GM18499 (cell line): ENCODE data around the gene VWF.

Experiments
- ATAC-seq: cut with Tn5 transposase; IDR thresholded peaks from one replicate; pipeline ENCODE4 v1.9.1; 2021; ENCODE audit warnings: moderate number of reproducible peaks; ENCODE audit not compliant: insufficient read depth, unreplicated experiment

VWF gene

DNA sequence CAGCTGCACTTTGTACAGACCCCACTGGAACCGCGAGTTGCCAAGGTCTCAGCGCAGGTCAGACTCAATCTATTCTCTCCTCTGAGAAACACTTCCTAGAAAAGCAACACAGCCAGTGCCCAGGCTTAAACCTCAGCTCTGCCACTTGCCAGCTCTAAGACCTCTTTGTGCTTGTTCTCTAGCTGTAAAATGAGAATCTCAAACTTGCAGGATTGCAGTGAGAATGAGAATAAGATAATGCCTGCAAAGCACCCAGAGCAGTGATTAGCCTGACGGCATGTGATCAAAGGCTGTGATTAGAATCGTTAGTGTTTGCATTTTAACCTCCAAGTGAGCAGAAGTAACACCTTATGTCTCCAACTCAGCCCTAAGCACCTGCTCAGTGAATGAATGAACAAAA, 200.7 kb downstream of the VWF start:
- ATAC-seq, result no peak

DNA sequence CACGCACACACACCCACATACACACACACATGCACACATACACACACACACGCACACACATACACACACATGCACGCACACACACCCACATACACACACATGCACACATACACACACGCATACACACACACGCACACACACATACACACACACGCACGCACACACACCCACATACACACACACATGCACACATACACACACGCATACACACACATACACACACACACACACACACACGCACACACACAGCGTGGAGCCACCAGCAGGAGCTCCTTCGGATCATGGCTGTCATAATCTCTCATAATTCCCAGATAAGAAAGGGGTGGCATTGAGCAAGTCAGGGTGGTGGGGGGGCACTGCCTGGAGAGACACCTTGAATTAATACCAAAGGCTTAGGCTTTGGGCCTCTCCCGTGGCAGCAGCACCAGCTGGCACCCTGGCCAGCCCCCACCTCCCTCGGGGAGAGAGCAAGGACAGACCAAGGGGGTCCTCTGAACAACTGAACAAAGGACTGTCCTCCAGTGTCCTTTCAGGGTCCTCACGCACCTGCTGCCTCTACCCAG, 201.3 kb downstream of the VWF start:
- ATAC-seq, result no peak

DNA sequence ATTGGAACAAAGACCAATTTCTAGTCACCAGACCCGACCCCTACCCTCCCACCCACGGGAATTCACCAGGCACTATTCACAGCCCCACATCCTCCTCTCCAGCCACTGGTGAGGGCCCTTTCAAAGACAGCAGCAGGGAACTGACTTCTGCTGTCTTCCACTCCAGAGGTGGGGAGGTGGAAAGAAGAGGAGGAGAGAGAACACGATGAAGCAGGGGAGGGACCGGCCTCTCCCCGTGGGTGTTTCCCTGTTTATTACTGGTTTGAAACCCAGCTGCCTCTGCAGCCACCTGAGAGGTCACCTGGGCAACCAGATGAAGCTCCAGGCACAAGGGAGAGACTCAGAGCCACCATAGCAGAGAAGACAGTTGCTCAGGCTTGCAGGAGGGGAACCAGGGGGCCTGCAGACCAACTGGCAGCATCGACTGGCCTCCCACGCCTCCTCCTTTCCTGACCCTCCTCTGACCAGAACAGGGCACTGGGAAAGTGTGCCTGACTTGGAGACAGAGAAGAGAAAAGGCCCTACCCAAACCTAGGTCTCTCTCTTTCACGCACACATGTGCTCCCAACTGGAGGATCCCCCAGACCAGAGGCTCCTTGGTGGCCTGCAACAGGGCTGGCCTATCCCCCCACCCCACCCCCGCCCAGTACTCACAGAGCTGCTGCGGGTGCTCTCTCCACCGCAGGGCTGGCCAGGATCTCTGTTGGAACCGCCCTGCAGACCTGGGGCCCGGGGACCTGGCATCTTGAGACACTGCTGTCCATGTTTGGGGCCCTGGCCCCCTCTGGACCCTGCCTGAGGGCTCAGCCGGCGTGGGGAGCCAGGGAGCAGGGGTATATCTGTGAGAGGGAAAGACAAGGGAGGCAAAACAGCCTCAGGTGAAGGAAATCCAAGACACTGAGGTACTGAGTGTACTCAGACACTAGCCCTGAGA, 202.2 kb downstream of the VWF start:
- no peak for ATAC-seq

DNA sequence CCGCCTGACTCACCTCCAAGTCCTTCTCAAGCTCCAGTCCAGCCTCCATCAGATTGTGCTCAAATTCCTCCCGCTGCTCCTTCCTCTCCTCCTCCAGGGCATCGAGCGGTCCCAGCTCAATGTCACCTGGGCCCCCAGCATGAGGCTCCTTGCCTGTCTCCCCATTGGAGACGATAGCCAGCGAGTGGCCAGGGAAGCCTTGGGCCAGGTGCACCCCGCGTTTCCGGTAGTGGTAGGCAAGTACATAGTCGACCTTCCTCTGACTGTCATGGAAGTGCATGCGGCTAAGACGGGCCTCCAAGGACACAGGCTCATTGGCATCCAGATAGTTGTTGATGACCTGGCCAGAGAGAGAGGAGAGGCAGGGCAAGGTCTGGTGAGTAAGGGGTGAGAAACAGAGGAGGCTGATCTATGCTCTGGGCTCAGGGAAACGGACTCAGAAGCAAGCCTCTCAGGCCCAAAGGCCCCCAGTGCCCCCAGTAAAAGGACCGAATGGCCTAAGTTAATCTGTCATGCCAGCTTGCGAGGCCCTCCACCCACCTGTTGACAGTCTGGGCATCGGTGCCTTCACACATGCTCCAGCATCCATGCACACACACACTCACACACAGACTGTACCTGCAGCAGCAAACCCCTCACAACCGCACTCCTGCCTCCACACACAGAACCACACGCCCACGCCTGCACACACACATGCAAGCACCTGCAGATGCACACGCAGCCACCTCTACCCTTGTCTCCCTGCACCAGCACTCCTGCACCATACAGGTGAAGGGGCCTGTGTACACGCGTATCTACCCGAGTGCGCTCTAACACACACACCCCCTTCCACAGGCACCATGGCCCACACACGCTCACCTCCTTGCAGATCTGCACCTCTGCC, 203.2 kb downstream of the VWF start:
- no peak for ATAC-seq

DNA sequence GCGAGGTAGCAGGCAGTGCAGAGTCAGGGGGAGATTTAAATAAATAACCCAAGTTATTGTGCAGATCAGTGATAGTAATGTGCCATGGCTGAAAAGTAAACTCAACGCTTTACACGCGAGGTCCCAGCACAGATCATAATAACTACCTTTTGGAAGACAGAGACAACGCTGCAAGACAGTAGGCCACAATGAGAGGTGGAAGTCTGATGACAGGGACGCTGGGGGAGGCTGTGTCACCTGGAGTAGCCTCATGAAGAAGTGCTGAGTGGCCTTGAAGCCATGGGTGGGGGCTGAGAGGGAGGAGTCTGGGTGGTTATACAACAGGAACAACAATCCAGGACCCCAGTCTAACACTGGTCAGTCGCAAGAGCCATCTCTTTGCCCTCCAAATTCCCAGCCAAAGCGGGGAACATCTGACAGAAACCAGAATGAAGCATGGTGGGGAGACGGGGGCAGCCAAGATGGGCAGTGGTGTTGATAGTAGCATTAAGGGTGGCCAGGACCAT, 207.6 kb downstream of the VWF start:
- ATAC-seq, result no peak

DNA sequence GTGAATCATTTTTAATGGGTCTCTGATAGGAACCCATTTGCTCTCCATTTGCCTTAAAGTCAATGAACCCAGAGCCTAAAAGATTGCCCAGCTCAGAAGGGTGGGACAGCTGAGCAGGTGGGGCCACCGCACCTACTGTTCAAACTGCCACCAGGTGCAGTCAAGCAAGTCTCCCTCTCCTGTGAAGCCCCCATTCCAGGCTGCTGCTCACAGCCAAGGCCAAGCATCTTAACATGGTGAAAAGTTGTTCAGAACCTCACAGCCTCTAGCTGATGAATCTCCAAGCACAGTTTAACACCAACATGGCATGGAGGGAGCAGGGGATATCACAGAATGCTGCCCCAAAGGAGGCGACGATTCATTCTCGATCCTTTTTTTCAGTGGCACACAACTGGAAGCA, 209.0 kb downstream of the VWF start:
- no peak for ATAC-seq

DNA sequence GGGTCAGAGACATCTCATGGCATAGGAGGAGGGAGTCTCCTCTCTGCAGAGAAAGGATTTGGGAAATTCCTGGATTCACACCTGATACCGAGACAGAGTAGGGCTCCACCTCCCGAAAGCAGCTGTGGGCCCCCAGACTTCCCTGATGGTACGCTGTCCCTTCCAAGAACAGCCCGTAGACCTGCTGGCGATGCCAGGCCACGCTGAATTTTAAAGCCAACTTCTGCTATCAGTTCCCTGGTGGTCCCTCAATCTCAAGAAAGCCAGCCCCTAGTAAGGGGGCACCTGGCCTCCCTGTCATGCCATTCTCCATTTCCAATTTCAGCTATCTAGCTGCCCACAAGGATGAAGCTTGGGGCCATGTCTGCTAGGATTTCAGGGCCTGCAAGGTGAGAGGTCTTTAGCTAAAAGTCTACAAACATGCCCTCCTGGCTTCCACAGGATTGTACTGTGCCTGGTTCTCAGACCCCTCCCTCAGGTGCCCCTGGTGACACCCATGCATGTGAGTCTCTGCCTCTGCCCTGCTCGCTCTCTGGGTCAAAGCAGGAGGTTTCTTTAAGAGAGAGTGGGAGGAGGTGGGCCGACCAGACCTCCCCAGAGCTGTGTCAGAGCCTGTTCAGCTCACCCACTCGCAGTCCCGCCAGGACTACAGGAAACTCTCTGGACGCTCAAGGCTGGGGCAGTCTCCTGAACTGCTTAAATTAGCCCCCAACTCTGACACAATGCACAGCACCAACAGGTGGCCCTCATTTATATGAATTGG, 209.9 kb downstream of the VWF start:
- ATAC-seq, result no peak

DNA sequence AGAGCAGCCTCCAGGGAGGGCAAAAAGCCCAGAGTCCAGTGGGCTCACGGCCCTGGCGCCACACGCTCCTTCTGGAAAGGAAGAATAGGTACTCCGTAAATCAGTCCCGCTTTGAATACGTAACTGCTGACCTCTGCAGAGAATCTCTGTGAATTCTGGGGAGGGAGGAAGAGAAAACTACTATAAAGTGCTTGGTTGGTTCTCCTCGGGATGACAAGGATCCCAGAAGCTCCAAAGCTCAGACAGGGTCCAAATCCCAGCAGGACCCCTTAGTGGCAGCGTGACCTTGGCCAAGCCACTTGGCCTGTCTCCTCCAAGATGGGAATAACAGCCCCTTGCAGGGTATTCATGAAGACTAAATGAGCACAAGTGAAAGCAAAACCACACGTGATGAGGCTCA, 211.1 kb downstream of the VWF start:
- no peak for ATAC-seq

DNA sequence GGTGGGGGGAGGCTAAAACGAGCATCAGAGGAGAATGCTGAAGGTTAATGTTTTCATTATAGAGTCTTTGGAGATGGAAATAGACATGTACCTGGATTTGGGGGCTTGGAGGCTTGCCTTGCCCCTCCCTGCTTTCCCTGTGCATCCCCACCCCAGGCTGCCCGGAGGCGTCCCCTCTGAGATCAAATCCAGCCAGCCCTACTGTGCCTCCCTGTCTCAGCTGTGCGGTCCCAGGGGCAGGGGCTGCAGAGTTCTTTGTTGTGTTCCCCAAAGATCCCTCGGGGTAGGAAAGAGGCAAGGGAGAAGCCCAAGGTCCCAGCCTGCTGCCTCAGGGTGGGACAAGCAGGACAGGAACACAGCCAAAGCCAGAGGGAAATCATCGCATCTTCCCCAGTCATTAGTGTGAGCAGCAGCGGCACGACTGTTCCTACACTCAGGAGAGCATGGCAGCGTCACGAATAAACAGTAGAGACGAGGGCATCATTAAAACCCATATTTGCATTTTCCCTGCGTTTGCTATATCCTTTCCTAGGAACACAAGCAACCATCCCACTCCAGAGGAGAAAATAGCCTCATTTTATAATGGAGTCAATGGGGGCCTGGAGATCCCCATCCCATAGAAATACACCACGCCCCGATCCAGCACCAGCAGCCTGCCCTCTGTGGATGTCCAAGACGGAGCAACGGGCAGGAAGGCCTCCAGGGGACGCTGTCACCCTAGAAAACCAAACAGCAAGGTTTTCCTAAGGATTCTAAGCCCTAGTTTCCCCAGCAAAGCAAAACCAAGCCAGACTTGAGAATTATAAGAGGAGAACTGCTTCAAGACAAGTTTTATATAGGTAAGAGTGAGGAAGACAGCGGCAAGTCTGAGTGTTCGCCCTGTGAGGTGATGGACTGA, 211.8 kb downstream of the VWF start:
- no peak for ATAC-seq

DNA sequence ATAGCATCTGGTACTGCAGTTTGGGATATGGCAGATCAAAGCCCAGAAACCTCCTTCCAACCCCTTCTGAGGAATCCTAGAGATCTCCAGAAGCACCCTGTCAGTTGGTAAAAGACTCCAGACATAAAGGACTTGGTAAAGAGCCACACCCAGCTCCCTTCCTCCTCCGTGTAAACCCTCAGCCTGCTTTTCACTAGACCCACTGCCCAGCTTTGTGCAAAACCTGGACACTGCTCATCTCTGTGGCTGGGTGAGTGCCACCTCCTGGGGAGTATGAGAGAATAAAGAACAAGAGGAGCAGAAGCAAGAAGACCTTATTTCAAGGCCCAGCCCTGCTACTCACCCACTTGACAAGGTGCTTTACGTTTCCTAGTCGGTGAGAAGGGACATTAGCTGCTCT, 212.5 kb downstream of the VWF start:
- no peak for ATAC-seq

DNA sequence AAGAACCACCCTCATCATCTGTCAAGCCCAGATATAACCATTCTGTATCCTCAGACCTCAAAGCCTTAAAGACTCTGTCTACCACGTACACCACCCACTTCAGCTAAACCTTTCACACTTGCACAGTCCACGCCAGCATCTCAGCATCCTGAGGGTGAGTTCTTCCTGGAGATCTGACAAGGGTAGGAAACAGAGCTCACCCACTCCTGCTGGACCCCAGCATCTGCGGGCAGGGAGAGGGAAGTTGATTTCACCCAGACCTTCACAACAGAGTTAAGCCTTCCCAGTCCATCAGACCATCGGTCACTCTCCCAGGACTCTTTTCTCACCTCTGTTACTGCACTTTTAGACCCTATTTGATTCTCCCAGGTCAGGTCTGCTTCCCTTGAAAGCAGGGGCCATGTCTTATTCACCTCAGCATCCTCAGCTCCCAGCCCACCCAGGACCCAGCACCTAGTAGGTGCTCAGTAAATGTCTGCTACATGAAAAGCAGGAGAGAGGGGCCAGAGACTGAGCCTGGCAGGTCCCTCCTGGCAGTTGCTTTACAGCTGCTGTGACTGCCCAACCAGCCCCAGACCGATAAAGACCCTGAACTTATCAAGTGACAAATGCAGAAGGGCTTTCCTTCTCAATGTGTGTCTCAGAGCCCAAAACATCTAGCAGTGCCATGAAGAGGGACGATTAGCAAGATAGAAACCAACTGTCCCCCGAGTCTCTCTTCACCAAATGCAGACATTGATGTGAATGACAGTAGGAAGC, 213.5 kb downstream of the VWF start:
- ATAC-seq, result no peak

DNA sequence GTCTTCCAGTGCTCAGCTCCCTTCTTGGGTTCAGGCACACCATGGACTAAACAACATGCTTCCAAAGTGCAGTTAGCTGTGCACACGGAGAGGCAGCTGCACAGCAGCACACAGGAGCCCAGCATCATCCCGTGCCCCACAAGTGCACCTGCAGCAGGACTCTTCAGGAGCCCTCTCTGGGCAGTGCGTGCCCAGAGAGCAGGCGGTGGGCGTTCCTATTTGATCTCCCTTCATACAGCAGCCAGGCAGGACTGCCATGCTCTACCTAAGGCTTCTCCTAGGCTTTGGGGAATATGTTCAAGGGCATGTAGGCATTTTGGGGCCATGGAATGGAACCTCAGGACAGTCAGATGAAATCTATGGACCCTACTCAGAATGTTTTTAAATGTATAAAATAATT, 214.9 kb downstream of the VWF start:
- no peak for ATAC-seq

DNA sequence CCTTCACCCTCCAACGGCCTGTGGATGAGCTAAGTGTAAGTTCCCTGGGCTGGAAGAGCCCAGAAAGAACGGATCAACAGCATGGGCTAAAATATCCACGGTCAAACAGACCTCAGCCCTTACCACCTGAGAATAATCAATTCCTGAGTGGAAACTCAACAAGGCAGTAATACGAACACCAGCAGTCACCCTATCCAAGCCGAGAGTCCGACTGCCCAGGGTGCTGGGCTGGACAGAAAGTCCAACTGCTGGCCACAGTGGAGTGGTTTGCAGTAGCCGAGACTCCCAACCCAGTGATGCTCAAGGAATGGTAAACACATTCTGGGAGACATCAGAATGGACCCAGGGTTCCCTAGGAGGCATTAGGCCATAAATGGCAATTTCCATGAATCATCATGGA, 216.2 kb downstream of the VWF start:
- ATAC-seq, result no peak

DNA sequence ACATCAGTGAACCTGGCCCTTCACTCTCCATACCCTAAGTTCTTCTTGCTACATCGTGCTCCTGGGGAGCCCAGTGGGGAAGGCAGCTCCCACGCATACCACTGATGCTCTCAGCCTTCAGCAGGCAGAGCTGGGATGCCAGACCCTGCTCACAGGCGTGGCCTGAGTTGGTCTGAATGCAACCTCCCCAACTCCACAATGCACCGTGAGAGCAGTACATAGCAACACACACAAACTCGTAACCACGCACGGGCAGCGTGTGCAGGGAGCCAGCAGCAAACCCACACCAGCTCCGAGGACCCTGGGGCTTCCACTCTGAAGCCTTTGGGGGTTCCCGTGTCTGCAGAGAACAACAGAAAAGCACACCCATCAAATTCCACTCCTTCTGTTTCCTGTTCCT, 216.7 kb downstream of the VWF start:
- no peak for ATAC-seq

DNA sequence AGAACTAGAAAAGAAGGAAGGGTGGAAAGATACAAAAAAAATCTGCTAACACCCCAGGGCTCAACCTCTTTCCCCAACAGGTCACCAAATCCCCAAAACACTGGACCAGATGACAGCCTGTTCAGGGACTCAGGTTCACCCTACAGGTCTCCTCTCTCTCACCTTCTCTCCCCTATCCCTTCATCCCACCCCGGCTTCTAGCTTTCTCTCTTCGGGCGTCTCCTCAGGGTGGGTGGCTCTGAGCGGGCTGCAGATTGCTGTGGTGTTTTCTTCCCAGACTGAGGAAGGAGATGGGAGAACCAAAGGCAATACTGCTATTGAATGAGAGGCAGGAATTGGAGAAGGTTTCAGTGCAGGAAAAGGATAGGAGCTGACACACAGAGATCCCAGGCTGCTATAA, 218.7 kb downstream of the VWF start:
- ATAC-seq, result no peak

DNA sequence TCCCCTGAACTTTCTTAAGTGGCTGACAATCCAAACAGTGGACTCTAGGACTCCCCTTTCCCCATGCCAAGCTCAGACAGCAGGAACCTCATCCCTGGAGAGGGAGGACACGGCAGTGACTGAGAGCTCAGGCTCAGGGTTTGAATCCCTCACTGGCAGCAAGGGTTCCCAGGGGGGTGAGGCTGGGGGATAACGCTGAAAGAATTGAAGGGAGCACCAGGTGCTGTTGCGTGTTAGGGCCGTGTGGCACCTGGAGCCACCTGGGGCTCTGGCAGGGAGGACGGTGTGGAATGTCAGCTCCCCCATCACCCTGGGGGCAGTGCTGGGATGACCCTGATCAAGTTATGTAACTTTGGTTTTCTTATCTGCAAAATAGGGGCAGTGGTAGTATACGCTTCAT, 219.5 kb downstream of the VWF start:
- no peak for ATAC-seq

DNA sequence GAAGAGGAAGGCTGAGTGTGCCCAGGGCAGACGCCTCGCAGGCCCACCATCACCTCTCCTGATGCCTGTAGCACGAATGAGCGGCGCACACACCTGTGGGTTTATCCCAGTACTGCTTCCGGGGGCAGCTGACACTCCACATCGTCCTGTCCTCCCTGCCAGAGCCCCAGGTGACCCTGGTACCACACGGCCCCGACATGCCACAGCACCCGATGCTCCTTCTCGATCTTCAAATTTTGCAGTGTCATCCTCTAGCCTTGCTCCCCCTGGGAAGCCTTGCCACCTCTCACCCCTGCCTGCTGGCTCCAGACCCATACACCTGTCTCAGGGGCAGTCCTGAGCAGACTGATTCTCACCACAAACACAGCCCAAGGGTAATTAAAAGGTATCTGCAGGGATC, 220.0 kb downstream of the VWF start:
- no peak for ATAC-seq

DNA sequence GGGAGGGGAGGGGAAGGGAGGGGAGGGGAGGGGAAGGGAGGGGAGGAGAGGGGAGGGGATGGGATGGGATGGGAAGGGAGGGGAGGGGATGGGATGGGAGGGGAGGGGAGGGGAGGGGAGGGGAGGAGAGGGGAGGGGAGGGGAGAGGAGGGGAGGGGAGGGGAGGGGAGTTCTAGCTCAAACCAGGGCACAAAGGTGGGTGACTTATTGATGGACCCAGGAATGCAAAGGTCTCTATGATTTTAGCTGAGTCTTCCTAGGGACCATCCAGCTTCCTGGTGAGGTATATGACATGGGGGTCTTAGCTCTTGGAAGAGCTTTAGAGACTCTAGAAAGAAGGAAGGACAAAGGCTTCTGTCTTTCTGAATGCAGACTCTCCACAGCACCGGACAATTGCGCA, 221.7 kb downstream of the VWF start:
- ATAC-seq, result no peak

DNA sequence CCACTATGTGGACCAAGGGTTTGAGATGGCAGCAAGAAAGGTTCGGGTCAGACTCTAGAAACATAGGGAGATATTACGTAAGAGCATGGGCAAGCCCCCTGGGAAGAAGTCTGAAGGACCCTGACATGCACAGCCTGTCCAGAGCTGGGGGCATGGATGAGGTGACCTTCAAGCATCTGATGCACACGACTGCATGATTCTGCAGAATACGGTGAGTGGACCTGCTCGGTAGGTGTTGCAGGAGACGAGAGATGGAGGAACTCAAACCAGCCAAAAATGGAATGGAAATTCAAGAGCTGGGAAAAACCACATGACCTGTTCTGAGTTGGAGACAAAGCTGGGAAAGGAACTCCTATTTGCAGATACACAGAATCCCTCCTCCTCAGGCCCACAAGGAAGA, 223.1 kb downstream of the VWF start:
- no peak for ATAC-seq
